Measurements from ENCODE around the gene APOF. TPM values are rescaled to one million over a fixed set of nuclear protein-coding genes. Genes with fewer than 3 reads are reported as not detected.
A peak's percentile ranks its signal among the peaks of the same experiment; 100 is the strongest.
"Not testable (repeated sequence)": the region's sequence is repeated elsewhere in the genome, so short reads cannot be mapped to it uniquely, and the experiment has no call there.

APOF gene
- total RNA-seq, 1 donor from 2014 or later = not detected

DNA sequence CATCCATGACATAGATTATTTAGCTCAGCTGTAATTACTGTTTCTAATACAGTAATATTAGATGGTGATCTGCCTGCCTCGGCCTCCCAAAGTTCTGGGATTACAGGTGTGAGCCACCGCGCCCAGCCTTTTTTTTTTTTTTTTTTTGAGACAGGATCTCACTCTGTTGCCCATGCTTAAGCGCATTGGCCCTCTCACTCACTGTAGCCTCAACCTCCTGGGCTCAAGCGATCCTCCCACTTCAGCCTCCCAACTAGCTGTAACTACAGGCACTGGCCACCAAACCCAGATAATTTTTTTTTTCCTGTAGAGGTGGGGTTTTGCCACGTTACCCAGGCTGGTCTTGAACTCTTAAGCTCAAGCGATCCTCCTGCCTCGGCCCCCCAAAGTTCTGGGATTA is 27.1 kb downstream of the APOF start:
- not testable (repeated sequence) for H3K27me3 Mint-ChIP-seq (ENCODE audit: insufficient read depth); DNase-seq (ENCODE audit: low spot score); H3K36me3 Mint-ChIP-seq (ENCODE audit: low read depth); H3K27ac Mint-ChIP-seq; H3K4me3 Mint-ChIP-seq; H3K9me3 Mint-ChIP-seq
- intact Hi-C loops (cut with micrococcal nuclease) = loop anchor here (2.0 to 10.0 kb wide), 2 partner anchors 183 to 749 kb away; partner anchors contain the start of genes MYL6B and NAB2
- H3K4me1 Mint-ChIP-seq (ENCODE audit: low read depth) = peaks cover 54% of the 10 kb centered on the region

DNA sequence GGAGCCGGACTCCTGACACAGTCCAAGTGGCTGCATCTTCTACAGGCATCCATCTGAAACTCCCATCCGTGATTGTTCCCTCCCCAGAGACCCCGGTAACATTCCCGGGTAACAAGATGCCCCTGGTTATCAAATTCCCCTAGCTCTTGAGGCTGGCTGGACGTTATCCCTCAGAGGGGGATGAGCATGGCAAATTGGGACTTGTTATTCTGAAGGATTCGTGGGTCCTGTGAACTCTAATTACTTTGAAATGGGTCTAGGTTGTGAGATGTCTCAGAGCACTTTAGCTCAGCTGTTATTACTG is 28.2 kb downstream of the APOF start:
- no peaks in the 10 kb centered on the region for H3K27me3 Mint-ChIP-seq (ENCODE audit: insufficient read depth)
- peaks cover 47% of the 10 kb centered on the region for H3K4me1 Mint-ChIP-seq (ENCODE audit: low read depth)
- H3K4me3 Mint-ChIP-seq = peak overlapping the region; percentile 87
- H3K36me3 Mint-ChIP-seq (ENCODE audit: low read depth) = peaks cover 8% of the 10 kb centered on the region
- DNase-seq (ENCODE audit: low spot score) = no peak
- intact Hi-C loops (cut with micrococcal nuclease) = loop anchor here (2.0 to 10.0 kb wide), 3 partner anchors 182 to 750 kb away; partner anchors contain the start of genes MYL6B and NAB2
- H3K9me3 Mint-ChIP-seq = no peaks in the 10 kb centered on the region
- H3K27ac Mint-ChIP-seq = peak overlapping the region; percentile 100

DNA sequence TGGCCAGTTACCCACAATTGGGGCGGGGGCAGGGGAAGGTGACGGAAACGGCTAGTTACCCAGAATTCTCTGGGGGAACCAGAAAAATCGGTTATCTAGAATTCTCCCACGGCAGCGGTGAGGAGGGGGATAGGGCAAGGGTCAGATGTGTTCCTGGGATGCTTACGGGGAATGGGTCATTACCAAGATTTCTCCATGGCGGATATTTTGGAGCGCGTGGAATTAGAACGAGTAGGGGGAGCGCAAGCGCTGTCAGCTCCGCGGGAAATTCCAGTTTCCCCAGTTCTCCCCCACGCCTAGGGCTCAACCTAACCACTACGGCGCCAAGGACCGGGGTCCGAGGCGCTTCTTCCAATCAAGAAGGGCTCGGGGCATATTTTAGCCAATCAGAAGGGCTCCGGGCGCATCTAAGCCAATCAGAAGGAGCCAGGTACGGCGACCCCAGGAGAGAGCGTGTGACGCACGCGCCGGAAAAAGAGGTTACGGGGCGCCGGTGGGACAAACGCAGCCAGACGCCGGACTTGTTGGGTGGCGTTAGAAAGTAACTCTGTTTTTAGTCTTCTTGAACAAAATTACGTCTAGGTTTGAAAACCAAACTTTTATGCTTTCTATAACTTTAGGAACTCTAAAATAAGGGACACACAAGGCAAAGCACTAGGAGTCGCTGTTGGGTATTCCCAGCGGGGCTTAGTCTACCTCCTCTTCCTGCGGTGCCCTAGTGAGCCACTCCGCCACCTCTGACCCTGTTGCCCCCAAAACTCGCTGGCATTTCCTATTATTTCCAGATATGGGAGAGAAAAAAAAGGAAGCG is 28.8 kb downstream of the APOF start, which contains the start of gene PAN2:
TSS of gene PAN2 (minus strand) at position 322 of the 811 bp plus-strand sequence. CDS start 906 bp downstream, outside the sequence.
- Mint-ChIP-seq H3K27me3 (ENCODE audit: insufficient read depth) (no peaks in the 10 kb centered on the region), H3K4me3 (peak within 1 kb of the TSS; percentile 87), H3K9me3 (no peaks in the 10 kb centered on the region), H3K27ac (peak within 1 kb of the TSS; percentile 100), H3K36me3 (ENCODE audit: low read depth) (peaks cover 3% of the 10 kb centered on the region), H3K4me1 (ENCODE audit: low read depth) (peaks cover 42% of the 10 kb centered on the region)
- intact Hi-C loops (cut with micrococcal nuclease) = loop anchor here (1.0 to 10.0 kb wide), 7 partner anchors 18 to 751 kb away; partner anchors contain the start of genes CS, MYL6B, NAB2 and SPRYD4
- peak; percentile 94 for DNase-seq (ENCODE audit: low spot score)

DNA sequence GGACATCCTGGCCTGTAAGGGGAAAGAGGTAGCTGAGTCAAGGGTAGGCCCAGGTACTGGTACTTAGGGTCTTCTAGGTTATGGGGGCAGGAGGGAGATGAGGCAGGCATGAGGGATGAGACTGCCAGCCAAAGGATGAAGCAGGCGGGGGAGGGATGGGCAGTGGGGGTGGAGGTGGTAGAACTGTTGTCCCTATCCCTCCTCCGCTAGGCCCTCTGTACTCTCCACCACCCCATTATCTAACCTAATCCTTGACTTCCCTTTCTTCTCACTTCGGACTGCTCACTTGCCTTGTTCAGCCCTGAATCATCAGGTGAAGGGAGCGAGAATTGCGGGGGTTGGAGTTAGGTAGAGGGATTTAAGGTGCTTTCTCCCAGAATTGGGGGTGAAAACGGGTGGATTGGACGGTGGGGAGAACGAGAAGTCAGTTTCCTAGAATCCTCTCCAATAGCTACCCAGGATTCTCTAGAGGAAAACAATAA is 29.4 kb downstream of the APOF start:
- DNase-seq (ENCODE audit: low spot score) = no peak
- no peaks in the 10 kb centered on the region for H3K27me3 Mint-ChIP-seq (ENCODE audit: insufficient read depth)
- intact Hi-C loops (cut with micrococcal nuclease) = loop anchor here (1.0 to 10.0 kb wide), 6 partner anchors 17 to 752 kb away; partner anchors contain the start of genes CS, NAB2, SPRYD4 and STAT2
- H3K36me3 Mint-ChIP-seq (ENCODE audit: low read depth) = no peaks in the 10 kb centered on the region
- H3K9me3 Mint-ChIP-seq = no peaks in the 10 kb centered on the region
- peaks cover 35% of the 10 kb centered on the region for H3K4me1 Mint-ChIP-seq (ENCODE audit: low read depth)
- H3K27ac Mint-ChIP-seq = peak overlapping the region; percentile 100
- H3K4me3 Mint-ChIP-seq = peak overlapping the region; percentile 87

DNA sequence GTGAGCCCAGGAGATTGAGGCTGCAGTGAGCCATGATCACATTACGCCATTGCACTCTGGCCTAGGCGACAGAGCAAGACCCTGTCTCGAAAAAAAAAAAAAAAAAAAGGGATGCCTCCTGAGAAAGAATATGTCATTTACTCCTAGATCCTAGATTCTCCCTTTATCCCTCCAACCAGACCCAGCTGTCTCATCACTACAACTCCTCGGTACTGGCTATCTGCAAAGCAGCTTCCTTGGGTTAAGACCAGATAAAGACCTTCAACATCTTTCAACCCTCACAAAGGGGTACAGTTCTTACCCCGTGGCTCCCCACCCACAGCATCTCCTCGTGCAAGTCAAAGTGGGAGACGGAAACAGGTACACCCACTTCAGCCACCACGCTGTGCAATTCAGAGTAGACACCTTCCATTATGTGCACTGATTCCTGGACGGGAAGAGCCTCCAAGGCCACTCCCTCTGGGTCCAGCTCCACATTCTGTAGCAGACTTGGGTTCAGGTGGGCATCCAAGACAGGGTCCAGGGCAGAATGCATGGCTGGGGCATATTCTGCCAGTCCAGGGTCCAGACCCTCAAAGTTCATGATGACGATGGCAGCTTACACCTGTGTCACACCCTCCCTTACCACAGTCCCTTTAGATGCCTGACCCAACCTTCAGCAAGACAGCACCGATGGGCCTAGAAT is 30.0 kb downstream of the APOF start:
- Mint-ChIP-seq H3K4me3 (peak overlapping the region; percentile 87), H3K9me3 (no peaks in the 10 kb centered on the region), H3K27me3 (ENCODE audit: insufficient read depth) (no peaks in the 10 kb centered on the region), H3K27ac (peak overlapping the region; percentile 100), H3K4me1 (ENCODE audit: low read depth) (peaks cover 30% of the 10 kb centered on the region), H3K36me3 (ENCODE audit: low read depth) (peaks cover 4% of the 10 kb centered on the region)
- intact Hi-C loops (cut with micrococcal nuclease) = loop anchor here (1.0 to 10.0 kb wide), 6 partner anchors 16 to 752 kb away; partner anchors contain the start of genes CS, NAB2, SPRYD4 and STAT2
- DNase-seq (ENCODE audit: low spot score) = no peak

DNA sequence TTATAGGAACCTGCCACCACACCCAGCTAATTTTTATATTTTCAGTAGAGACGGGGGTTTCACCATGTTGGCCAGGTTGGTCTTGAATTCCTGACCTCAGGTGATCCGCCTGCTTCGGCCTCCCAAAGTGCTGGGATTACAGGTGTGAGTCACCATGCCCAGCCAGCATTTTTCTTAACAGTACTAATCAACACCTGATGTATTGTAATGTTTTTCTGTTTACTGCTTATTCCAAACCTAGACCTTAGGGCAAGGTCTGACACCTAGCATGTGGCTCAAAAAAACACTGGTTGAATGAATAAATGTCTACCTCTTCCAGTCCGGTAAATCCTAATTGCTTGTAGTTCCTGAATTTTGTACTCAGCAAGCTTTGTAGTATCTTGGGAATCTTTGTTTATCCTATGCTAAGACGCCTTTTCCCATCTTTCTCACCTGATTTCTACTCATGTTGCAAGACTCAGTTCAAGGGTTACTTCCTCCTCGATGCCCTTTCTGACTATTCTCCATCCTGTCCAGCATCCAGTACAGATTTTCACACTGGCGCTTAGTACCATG is 31.6 kb downstream of the APOF start:
- Mint-ChIP-seq H3K27ac (no peak overlapping the region), H3K4me1 (ENCODE audit: low read depth) (peaks cover 16% of the 10 kb centered on the region), H3K4me3 (no peak overlapping the region), H3K9me3 (no peaks in the 10 kb centered on the region), H3K27me3 (ENCODE audit: insufficient read depth) (no peaks in the 10 kb centered on the region), H3K36me3 (ENCODE audit: low read depth) (peaks cover 15% of the 10 kb centered on the region)
- intact Hi-C loops (cut with micrococcal nuclease) = loop anchor here (5.0 to 10.0 kb wide), 2 partner anchors 306 to 754 kb away; partner anchors contain the start of gene NAB2
- DNase-seq (ENCODE audit: low spot score) = no peak

DNA sequence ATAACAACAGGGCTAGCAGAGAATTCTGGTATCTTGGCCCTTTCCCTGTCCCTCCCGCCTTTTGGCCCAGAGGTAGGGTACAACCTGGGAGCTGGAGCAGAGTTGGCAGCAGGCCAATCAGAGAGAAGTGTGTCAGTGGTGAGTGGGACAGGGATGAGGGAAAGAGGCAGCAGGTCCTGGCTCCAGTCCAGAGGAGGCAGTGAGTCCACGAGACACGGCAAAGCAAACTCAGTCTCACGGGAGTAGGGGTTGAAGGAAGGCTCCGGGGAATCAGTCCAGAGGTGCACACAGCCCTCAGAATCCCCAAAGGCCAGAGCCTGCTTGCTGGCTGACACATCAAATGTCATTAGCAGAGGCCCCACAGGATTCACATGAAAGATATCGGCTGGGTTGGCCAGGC is 36.1 kb downstream of the APOF start:
- Mint-ChIP-seq H3K4me3 (no peak overlapping the region), H3K4me1 (ENCODE audit: low read depth) (no peaks in the 10 kb centered on the region), H3K9me3 (no peaks in the 10 kb centered on the region), H3K27ac (no peak overlapping the region), H3K36me3 (ENCODE audit: low read depth) (peaks cover 36% of the 10 kb centered on the region), H3K27me3 (ENCODE audit: insufficient read depth) (no peaks in the 10 kb centered on the region)
- no peak for DNase-seq (ENCODE audit: low spot score)
- intact Hi-C loops (cut with micrococcal nuclease) = no loop called here

DNA sequence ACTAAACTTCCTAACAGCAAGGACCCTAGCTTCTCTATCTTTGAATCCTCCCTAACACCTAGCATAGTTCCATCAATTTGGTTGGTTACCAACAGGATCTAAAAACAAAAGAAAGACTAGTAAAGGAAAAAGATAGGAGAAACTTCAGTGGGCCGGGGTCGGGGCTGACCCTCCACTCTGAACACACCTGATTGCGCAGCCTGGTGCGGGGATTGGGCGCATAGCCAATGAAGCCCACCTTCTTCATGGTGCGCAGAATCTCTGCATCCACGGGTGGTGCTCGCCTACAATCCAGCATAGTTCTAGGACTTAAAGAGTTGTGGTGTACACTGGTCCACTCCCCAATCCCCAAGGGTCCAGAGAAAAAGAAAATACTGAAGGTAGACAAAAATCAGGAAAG is 36.5 kb downstream of the APOF start:
- H3K36me3 Mint-ChIP-seq (ENCODE audit: low read depth) = peaks cover 36% of the 10 kb centered on the region
- intact Hi-C loops (cut with micrococcal nuclease) = no loop called here
- H3K27me3 Mint-ChIP-seq (ENCODE audit: insufficient read depth) = no peaks in the 10 kb centered on the region
- no peak for DNase-seq (ENCODE audit: low spot score)
- H3K27ac Mint-ChIP-seq = no peak overlapping the region
- no peaks in the 10 kb centered on the region for H3K4me1 Mint-ChIP-seq (ENCODE audit: low read depth)
- H3K4me3 Mint-ChIP-seq = no peak overlapping the region
- H3K9me3 Mint-ChIP-seq = no peaks in the 10 kb centered on the region

DNA sequence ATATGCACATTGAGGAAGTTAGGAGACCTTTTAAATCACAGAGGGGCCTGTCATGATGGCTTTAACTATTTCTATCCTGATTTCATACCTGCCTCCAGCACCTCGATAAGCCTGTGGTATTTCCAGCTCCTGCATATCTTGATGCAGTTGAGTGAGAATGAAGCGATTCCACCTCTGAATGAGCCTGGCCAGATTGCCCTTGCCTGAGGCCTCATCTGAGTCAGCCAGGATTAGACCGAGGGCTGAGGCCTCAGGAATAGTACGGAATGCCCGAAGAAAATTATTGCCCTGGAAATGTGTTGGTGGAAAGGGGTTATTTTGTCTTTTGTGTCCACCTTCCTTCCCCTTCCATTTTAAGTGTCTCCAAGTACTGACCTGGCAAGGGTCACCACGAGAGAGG is 38.5 kb downstream of the APOF start:
- no peak for DNase-seq (ENCODE audit: low spot score)
- Mint-ChIP-seq H3K4me1 (ENCODE audit: low read depth) (no peaks in the 10 kb centered on the region), H3K4me3 (no peak overlapping the region), H3K27ac (no peak overlapping the region), H3K27me3 (ENCODE audit: insufficient read depth) (no peaks in the 10 kb centered on the region), H3K36me3 (ENCODE audit: low read depth) (peaks cover 40% of the 10 kb centered on the region), H3K9me3 (no peaks in the 10 kb centered on the region)
- intact Hi-C loops (cut with micrococcal nuclease) = no loop called here

DNA sequence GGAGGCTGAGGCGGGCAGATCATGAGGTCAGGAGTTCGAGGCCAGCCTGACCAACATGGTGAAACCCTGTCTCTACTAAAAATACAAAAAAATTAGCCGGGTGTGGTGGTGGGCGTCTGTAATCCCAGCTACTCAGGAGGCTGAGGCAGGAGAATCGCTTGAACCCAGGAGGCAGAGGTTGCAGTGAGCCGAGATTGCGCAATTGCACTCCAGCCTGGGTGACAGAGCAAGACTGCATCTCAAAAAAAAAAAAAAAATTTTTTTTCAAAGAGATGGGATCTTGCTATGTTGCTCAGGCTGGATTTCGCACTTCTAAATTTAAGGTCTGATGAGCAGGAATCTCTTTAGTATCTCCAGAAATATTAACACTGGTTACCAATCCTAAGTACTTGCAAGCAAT is 41.0 kb downstream of the APOF start:
- intact Hi-C loops (cut with micrococcal nuclease); DNase-seq (ENCODE audit: low spot score); H3K9me3 Mint-ChIP-seq; H3K27me3 Mint-ChIP-seq (ENCODE audit: insufficient read depth); H3K27ac Mint-ChIP-seq; H3K4me3 Mint-ChIP-seq; H3K4me1 Mint-ChIP-seq (ENCODE audit: low read depth): not testable (repeated sequence)
- H3K36me3 Mint-ChIP-seq (ENCODE audit: low read depth) = peaks cover 35% of the 10 kb centered on the region

DNA sequence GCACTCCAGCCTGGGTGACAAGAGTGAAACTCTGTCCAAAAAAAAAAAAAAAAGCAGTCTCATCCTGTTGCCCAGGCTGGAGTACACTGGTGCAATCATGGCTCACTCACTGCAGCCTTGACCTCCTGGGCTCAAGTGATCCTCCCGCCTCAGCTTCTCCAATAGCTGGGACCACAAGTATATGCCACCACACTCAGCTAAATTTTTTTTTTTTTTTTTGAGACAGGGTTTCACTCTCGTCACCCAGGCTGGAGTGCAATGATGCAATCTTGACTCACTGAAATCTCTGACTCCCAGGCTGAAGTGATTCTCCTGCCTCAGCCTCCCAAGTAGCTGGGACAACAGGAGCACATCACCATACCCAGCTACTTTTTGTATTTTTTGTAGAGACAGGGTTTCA is 41.6 kb downstream of the APOF start:
- intact Hi-C loops (cut with micrococcal nuclease) = no loop called here
- peaks cover 32% of the 10 kb centered on the region for H3K36me3 Mint-ChIP-seq (ENCODE audit: low read depth)
- no peaks in the 10 kb centered on the region for H3K4me1 Mint-ChIP-seq (ENCODE audit: low read depth)
- H3K4me3 Mint-ChIP-seq = no peak overlapping the region
- no peak for DNase-seq (ENCODE audit: low spot score)
- no peaks in the 10 kb centered on the region for H3K27me3 Mint-ChIP-seq (ENCODE audit: insufficient read depth)
- H3K9me3 Mint-ChIP-seq = no peaks in the 10 kb centered on the region
- no peak overlapping the region for H3K27ac Mint-ChIP-seq

DNA sequence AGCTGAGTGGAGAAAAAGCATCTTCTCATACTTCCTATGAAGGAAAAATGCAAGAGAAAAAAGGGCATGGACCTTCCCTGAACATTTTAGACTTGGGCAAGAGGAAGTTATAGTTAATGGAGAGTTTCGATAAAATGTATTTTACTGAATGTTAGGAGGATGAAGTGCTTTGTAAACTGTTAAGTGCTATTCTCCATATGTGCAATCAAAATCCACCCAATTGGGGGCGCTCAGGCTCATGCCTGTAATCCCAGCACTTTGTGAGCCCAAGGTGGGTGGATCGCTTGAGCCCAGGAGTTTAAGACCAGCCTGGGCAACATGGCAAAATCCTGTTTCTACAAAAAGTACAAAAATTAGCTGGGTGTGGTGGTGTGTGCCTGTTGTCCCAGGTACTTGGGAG is 45.0 kb downstream of the APOF start:
- DNase-seq (ENCODE audit: low spot score) = no peak
- Mint-ChIP-seq H3K4me1 (ENCODE audit: low read depth) (peaks cover 12% of the 10 kb centered on the region), H3K9me3 (no peaks in the 10 kb centered on the region), H3K27ac (no peak overlapping the region), H3K4me3 (no peak overlapping the region), H3K27me3 (ENCODE audit: insufficient read depth) (no peaks in the 10 kb centered on the region), H3K36me3 (ENCODE audit: low read depth) (peaks cover 23% of the 10 kb centered on the region)
- intact Hi-C loops (cut with micrococcal nuclease) = no loop called here

Data from activated T-helper 1 cell treated with anti-CD3 and anti-CD28 coated beads, Interleukin-12 subunit alpha, Interleukin-12 subunit beta, Interleukin-2, Interleukin-4 antibody, amounts not matched to agents 30 ng/mL and 10 ng/mL and 1 ng/mL, durations not matched to agents 14 hours and 24 hours and 36 hours (primary cell).